HepG2 (cell line): ENCODE results near the gene ZNF22. TPM values are rescaled to one million over a fixed set of nuclear protein-coding genes. Genes with fewer than 3 reads are reported as not detected.
A peak's percentile ranks its signal among the peaks of the same experiment; 100 is the strongest.

ENCODE experiments used
- ARID5B ChIP-seq: IDR thresholded peaks from 2 replicates; pipeline ENCODE4 v1.4.0; 2020; ENCODE audit warnings: mild to moderate bottlenecking, missing genetic modification reagents
- ARNTL ChIP-seq: sonication (generic); formaldehyde crosslinking; IDR thresholded peaks from 2 replicates; pipeline ENCODE4 v1.4.0; 2020; ENCODE audit warnings: mild to moderate bottlenecking, missing genetic modification reagents
- CEBPG ChIP-seq: IDR thresholded peaks from 2 replicates; pipeline ENCODE4 v1.6.1; 2016
- EED ChIP-seq: sonication (generic); formaldehyde crosslinking; IDR thresholded peaks from 2 replicates; pipeline ENCODE4 v1.5.0; 2020; ENCODE audit warnings: mild to moderate bottlenecking, missing genetic modification reagents
- HMG20A ChIP-seq: IDR thresholded peaks from 2 replicates; pipeline ENCODE4 v1.6.1; 2016; ENCODE audit warnings: borderline replicate concordance
- HOXA9 ChIP-seq: sonication (generic); formaldehyde crosslinking; IDR thresholded peaks from 2 replicates; pipeline ENCODE4 v1.8.1; 2022; ENCODE audit warnings: missing genetic modification reagents, mild to moderate bottlenecking, moderate library complexity, borderline replicate concordance
- NFIC ChIP-seq: IDR thresholded peaks from 2 replicates; pipeline ENCODE4 v1.6.1; 2012; ENCODE audit warnings: mild to moderate bottlenecking, low read length, inconsistent platforms
- POGZ ChIP-seq: sonication (generic); formaldehyde crosslinking; IDR thresholded peaks from 2 replicates; pipeline ENCODE4 v1.4.0; 2020; ENCODE audit warnings: mild to moderate bottlenecking, missing genetic modification reagents
- PRDM10 ChIP-seq: sonication (generic); formaldehyde crosslinking; IDR thresholded peaks from 2 replicates; pipeline ENCODE4 v1.4.0; 2020; ENCODE audit warnings: low read depth, missing genetic modification reagents
- SIX4 ChIP-seq: sonication (generic); formaldehyde crosslinking; IDR thresholded peaks from 2 replicates; pipeline ENCODE4 v1.4.0; 2020; ENCODE audit warnings: missing genetic modification reagents
- SRY ChIP-seq: sonication (generic); formaldehyde crosslinking; IDR thresholded peaks from 2 replicates; pipeline ENCODE4 v1.8.0; 2022; ENCODE audit warnings: mild to moderate bottlenecking, missing genetic modification reagents
- THRA ChIP-seq: sonication (generic); formaldehyde crosslinking; IDR thresholded peaks from 2 replicates; pipeline ENCODE4 v1.4.0; 2020; ENCODE audit warnings: missing genetic modification reagents, borderline replicate concordance
- ZBTB3 ChIP-seq: sonication (generic); formaldehyde crosslinking; IDR thresholded peaks from 2 replicates; pipeline ENCODE4 v1.4.0; 2020; ENCODE audit warnings: low read depth, mild to moderate bottlenecking, moderate library complexity, missing genetic modification reagents, borderline replicate concordance
- ZBTB43 ChIP-seq: sonication (generic); formaldehyde crosslinking; conservative IDR thresholded peaks from 2 replicates; pipeline ENCODE4 v1.4.0; 2020; ENCODE audit warnings: missing genetic modification reagents
- ZNF333 ChIP-seq: sonication (generic); formaldehyde crosslinking; IDR thresholded peaks from 2 replicates; pipeline ENCODE4 v1.4.0; 2020; ENCODE audit warnings: mild to moderate bottlenecking, missing genetic modification reagents, borderline replicate concordance
- ZNF382 ChIP-seq: sonication (generic); formaldehyde crosslinking; IDR thresholded peaks from 2 replicates; pipeline ENCODE4 v1.5.0; 2020; ENCODE audit warnings: missing genetic modification reagents, mild to moderate bottlenecking, borderline replicate concordance
- ZNF674 ChIP-seq: sonication (generic); formaldehyde crosslinking; IDR thresholded peaks from 2 replicates; pipeline ENCODE4 v1.5.0; 2020; ENCODE audit warnings: low read depth, mild to moderate bottlenecking, missing genetic modification reagents
- ZNF713 ChIP-seq: sonication (generic); formaldehyde crosslinking; IDR thresholded peaks from 2 replicates; pipeline ENCODE4 v1.4.0; 2020; ENCODE audit warnings: mild to moderate bottlenecking, missing genetic modification reagents
- ZNF878 ChIP-seq: sonication (generic); formaldehyde crosslinking; IDR thresholded peaks from 2 replicates; pipeline ENCODE4 v1.8.1; 2023; ENCODE audit warnings: mild to moderate bottlenecking, missing genetic modification reagents, moderate library complexity
- polyA plus RNA-seq, 8 experiments: library from polyadenylated mRNA; depleted of rRNA in 3 of 8; stranded (reverse) in 7 of 8; unstranded in 1 of 8; fragments of >200 nt; fragmentation: Illumina TruSeq in 4 of 8; extraction: Trizol in 4 of 8; gene quantifications; 2 replicates each; pipeline versions ENCODE4 v1.2.1 to v1.2.3, GENCODE V29; 2011 to 2016; ENCODE audit warnings: low read depth in 4 of 8, missing spikeins in 1 of 8, mixed read lengths in 1 of 8; ENCODE audit not compliant: insufficient read depth in 1 of 8
- total RNA-seq, 5 experiments: library from RNA; depleted of rRNA; stranded (reverse); fragments of >200 nt; fragmentation: Illumina TruSeq; extraction: Trizol; gene quantifications; 2 replicates each; pipeline ENCODE4 v1.2.3, GENCODE V29; 2016; ENCODE audit warnings: low read depth in 1 of 5

Gene ZNF22
- total and polyA plus RNA-seq, 2 of the 13 experiments (the other 11 are each of a cell fraction or from before 2014, with no cell fraction given), result 0.40 to 1.3 TPM

GRCh38 chr10:44995914-44996669, 4.6 kb upstream of the ZNF22 start (continued):
- 0 out of 2 replicates have a peak, but pooled peaks have one; percentile 42 for TF ChIP-seq ZBTB43
- TF ChIP-seq CEBPG (CRISPR knock-in tag), result peak; percentile 90
- no peak; the same call in 1 of the 2 replicates for TF ChIP-seq POGZ (CRISPR knock-in tag)
- TF ChIP-seq ARID5B, result peak; percentile 90
- TF ChIP-seq HMG20A (CRISPR knock-in tag), result peak; percentile 72
- peak; percentile 90 for TF ChIP-seq THRA
- no peak for TF ChIP-seq ZNF333 (CRISPR knock-in tag)
- no peak for TF ChIP-seq HOXA9 (CRISPR knock-in tag)
- 0 out of 2 replicates have a peak, but pooled peaks have one; percentile 17 for TF ChIP-seq SRY
- peak; percentile 78 for TF ChIP-seq ZNF878 (CRISPR knock-in tag)
- no peak for TF ChIP-seq ZBTB3
- TF ChIP-seq ZNF674 (CRISPR knock-in tag), result no peak
- TF ChIP-seq NFIC, result peak; percentile 88; the same call in 1 of the 2 replicates
- no peak for TF ChIP-seq ZNF713 (CRISPR knock-in tag)
- TF ChIP-seq PRDM10 (CRISPR knock-in tag), result peak; percentile 46
- peak; percentile 91 for TF ChIP-seq ARNTL (CRISPR knock-in tag)
- TF ChIP-seq SIX4 (CRISPR knock-in tag), result peak; percentile 69; the same call in 1 of the 2 replicates
- no peak for TF ChIP-seq ZNF382 (CRISPR knock-in tag)
- TF ChIP-seq EED, result no peak; the same call in 1 of the 2 replicates
